Panc1 (cell line): Measurements from ENCODE around the gene KIF26B. TPM values are rescaled to one million over a fixed set of nuclear protein-coding genes. Genes with fewer than 3 reads are reported as not detected.

Experiments used
- ATAC-seq: fragments of 200-7000 bp; cut with Tn5 transposase; 2 replicates; pipeline ENCODE4 v1.9.1; 2020; ENCODE audit warnings: mild to moderate bottlenecking, moderate library complexity
- BruUV-seq: library from RNA; stranded (reverse); fragments of 400-500 nt; replicated peaks from 2 replicates; lab custom pipeline; 2021; lab: Mats Ljungman, UMichigan
- CTCF ChIA-PET: fragments of 300-600 bp; sonication (Branson Sonifier 250); formaldehyde crosslinking; loops from one replicate; lab custom pipeline; 2022; ENCODE audit warnings: antibody characterized with exemption; lab: Charles Lee
- POLR2A ChIA-PET: fragments of 300-600 bp; sonication (Branson Sonifier 250); formaldehyde crosslinking; loops from one replicate; lab custom pipeline; 2022; ENCODE audit warnings: antibody characterized with exemption; lab: Charles Lee
- DNase-seq: peaks from one replicate; pipeline ENCODE4 v3.0.0-alpha.2; 2010; ENCODE audit warnings: low read depth, low spot score
- H3K27ac ChIP-seq: 2 replicates; pipeline ENCODE4 v1.5.1; 2011; ENCODE audit warnings: mild to moderate bottlenecking, low read length, inconsistent platforms
- H3K27me3 ChIP-seq: fragments of 200-500 bp; sonication (Bioruptor generic); 2 replicates; pipeline ENCODE4 v1.6.0; 2014; ENCODE audit warnings: low read length, inconsistent platforms; ENCODE audit not compliant: control insufficient read depth, insufficient read depth
- H3K36me3 ChIP-seq: fragments of 200-500 bp; sonication (Bioruptor generic); 2 replicates; pipeline ENCODE4 v1.5.1; 2014; ENCODE audit warnings: inconsistent platforms, mild to moderate bottlenecking, low read length, moderate library complexity; ENCODE audit not compliant: control insufficient read depth, insufficient read depth
- H3K4me1 ChIP-seq: 2 replicates; pipeline ENCODE4 v1.5.1; 2011; ENCODE audit warnings: inconsistent platforms, mild to moderate bottlenecking, low read length, moderate library complexity; ENCODE audit not compliant: control insufficient read depth, insufficient read depth
- H3K4me3 ChIP-seq, 2 experiments: 2 replicates each; pipeline ENCODE4 v1.5.1; 2011 to 2012; ENCODE audit warnings: low read depth in 2 of 2, low read length in 2 of 2, mild to moderate bottlenecking in 2 of 2, inconsistent platforms in 1 of 2, moderate library complexity in 1 of 2
- H3K9me3 ChIP-seq: fragments of 200-500 bp; sonication (Bioruptor generic); 2 replicates; pipeline ENCODE4 v1.5.1; 2014; ENCODE audit warnings: low read depth, mild to moderate bottlenecking, inconsistent platforms, low read length, moderate library complexity; ENCODE audit not compliant: control insufficient read depth, insufficient read depth
- POLR2AphosphoS5 ChIP-seq: IDR thresholded peaks from 2 replicates; pipeline ENCODE4 v1.6.1; 2012; ENCODE audit warnings: mild to moderate bottlenecking, low read depth, low read length, moderate library complexity
- SIN3A ChIP-seq: IDR thresholded peaks from 2 replicates; pipeline ENCODE4 v1.6.1; 2012; ENCODE audit warnings: low read depth, mild to moderate bottlenecking, low read length, moderate library complexity, borderline replicate concordance; ENCODE audit not compliant: insufficient read depth
- TCF7L2 ChIP-seq: IDR thresholded peaks from 2 replicates; pipeline ENCODE4 v1.6.1; 2011; ENCODE audit warnings: mild to moderate bottlenecking, low read depth, low read length, inconsistent platforms
- in situ Hi-C: cut with HindIII; loops from 2 replicates; pipeline ENCODE4 v1.10.0; 2016; ENCODE audit warnings: low sequenced_read_pairs, low pct_unique_long_range_greater_than_20kb
- intact Hi-C: fragments of 100-400 bp; cut with micrococcal nuclease; formaldehyde crosslinking; loops from one replicate; pipeline ENCODE4 v1.10.0; 2022; ENCODE audit not compliant: unreplicated experiment
- total RNA-seq: library from RNA; stranded (reverse); gene quantifications from one replicate; pipeline ENCODE4 v1.2.1, GENCODE V29; 2021; ENCODE audit not compliant: unreplicated experiment
- TF ChIP-seq, protein P1 (sequence below), 2 experiments: IDR thresholded peaks; 2 replicates each; pipeline ENCODE4 v1.6.1; 2011 to 2012; ENCODE audit warnings: low read depth in 2 of 2, control low read depth in 1 of 2, low read length in 1 of 2, mild to moderate bottlenecking in 1 of 2, moderate library complexity in 1 of 2; ENCODE audit not compliant: insufficient read depth in 1 of 2
- TF ChIP-seq, protein P2 (sequence below): fragments of 450-650 bp; IDR thresholded peaks from 2 replicates; pipeline ENCODE4 v1.5.1; 2017; ENCODE audit warnings: mild to moderate bottlenecking

The KIF26B gene
- total RNA-seq, 1 experiment from 2014 or later = 0.33 TPM

DNA sequence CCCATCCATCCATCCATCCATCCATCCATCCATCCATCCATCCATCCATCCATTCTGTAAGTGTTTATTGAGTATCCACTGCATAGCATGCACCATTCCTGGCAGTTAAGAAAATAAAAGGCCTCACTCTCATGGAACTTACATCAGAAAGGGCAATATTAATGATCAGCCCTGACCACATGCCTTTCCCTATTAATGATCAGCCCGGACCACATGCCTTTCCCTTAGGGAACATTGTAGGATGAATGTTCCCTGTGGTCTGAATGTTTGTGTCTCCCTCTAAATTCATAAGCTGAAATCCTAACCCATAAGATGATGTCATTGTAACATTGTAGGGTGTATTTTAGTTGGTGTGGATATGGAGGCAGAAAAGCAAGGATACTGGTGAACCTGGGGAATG, 365.8 kb downstream of the KIF26B start:
- DNase-seq (no peak), ATAC-seq (no peak)
- Histone ChIP-seq H3K27ac (no peak overlapping the region), H3K4me1 (no peaks in the 10 kb centered on the region), H3K9me3 (no peaks in the 10 kb centered on the region), H3K4me3 (no peak overlapping the region), H3K36me3 (no peaks in the 10 kb centered on the region), H3K27me3 (peaks cover 10% of the 10 kb centered on the region)
- intact Hi-C loops = no loop called here
- ChIA-PET POLR2A (no interaction called here), CTCF (no interaction called here)
- in situ Hi-C loops = no loop called here
- BruUV-seq = no TSS peak
- TF ChIP-seq SIN3A (no peak), TCF7L2 (no peak), POLR2AphosphoS5 (no peak)
- TF ChIP-seq, protein P1, sequence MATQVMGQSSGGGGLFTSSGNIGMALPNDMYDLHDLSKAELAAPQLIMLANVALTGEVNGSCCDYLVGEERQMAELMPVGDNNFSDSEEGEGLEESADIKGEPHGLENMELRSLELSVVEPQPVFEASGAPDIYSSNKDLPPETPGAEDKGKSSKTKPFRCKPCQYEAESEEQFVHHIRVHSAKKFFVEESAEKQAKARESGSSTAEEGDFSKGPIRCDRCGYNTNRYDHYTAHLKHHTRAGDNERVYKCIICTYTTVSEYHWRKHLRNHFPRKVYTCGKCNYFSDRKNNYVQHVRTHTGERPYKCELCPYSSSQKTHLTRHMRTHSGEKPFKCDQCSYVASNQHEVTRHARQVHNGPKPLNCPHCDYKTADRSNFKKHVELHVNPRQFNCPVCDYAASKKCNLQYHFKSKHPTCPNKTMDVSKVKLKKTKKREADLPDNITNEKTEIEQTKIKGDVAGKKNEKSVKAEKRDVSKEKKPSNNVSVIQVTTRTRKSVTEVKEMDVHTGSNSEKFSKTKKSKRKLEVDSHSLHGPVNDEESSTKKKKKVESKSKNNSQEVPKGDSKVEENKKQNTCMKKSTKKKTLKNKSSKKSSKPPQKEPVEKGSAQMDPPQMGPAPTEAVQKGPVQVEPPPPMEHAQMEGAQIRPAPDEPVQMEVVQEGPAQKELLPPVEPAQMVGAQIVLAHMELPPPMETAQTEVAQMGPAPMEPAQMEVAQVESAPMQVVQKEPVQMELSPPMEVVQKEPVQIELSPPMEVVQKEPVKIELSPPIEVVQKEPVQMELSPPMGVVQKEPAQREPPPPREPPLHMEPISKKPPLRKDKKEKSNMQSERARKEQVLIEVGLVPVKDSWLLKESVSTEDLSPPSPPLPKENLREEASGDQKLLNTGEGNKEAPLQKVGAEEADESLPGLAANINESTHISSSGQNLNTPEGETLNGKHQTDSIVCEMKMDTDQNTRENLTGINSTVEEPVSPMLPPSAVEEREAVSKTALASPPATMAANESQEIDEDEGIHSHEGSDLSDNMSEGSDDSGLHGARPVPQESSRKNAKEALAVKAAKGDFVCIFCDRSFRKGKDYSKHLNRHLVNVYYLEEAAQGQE (IDR thresholded peaks at IDR 0.05; ENCODE audit: insufficient read depth in 1 of 2, low read depth in 2 of 2, low read length in 1 of 2) = no peak
- TF ChIP-seq, protein P2, sequence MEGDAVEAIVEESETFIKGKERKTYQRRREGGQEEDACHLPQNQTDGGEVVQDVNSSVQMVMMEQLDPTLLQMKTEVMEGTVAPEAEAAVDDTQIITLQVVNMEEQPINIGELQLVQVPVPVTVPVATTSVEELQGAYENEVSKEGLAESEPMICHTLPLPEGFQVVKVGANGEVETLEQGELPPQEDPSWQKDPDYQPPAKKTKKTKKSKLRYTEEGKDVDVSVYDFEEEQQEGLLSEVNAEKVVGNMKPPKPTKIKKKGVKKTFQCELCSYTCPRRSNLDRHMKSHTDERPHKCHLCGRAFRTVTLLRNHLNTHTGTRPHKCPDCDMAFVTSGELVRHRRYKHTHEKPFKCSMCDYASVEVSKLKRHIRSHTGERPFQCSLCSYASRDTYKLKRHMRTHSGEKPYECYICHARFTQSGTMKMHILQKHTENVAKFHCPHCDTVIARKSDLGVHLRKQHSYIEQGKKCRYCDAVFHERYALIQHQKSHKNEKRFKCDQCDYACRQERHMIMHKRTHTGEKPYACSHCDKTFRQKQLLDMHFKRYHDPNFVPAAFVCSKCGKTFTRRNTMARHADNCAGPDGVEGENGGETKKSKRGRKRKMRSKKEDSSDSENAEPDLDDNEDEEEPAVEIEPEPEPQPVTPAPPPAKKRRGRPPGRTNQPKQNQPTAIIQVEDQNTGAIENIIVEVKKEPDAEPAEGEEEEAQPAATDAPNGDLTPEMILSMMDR = no peak

DNA sequence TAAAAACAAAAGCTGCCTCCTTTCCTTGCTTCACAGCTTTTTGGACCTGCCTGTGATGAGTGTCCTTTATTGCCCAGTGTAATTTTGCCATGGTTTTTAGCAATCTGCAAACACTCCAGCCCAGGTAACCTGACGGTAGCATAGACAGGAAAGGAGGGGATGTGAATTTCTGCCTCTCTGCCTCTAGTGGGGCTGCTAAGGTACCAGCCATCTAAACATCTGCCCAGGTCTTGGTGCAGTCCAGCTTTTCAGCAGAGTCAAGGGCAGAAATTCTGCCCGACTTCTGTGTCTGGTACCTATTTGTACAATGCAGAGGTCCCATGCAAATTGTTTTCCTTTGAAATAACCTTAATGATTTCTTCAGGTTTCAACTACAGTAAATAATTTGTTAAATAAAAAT, 371.4 kb downstream of the KIF26B start:
- BruUV-seq = no TSS peak
- TF ChIP-seq TCF7L2 (no peak), SIN3A (no peak), POLR2AphosphoS5 (no peak)
- TF ChIP-seq, protein P1 (IDR thresholded peaks at IDR 0.05; ENCODE audit: insufficient read depth in 1 of 2, low read depth in 2 of 2, low read length in 1 of 2) = no peak
- TF ChIP-seq, protein P2 = no peak
- POLR2A ChIA-PET = interaction anchor here (0.5 kb wide), 1 partner anchor 262 kb away, joined by 11 read pairs; no protein-coding TSS in a partner anchor
- Histone ChIP-seq H3K9me3 (no peaks in the 10 kb centered on the region), H3K36me3 (no peaks in the 10 kb centered on the region), H3K27ac (no peak overlapping the region), H3K27me3 (peaks cover 20% of the 10 kb centered on the region), H3K4me1 (no peaks in the 10 kb centered on the region), H3K4me3 (no peak overlapping the region)
- ATAC-seq (no peak), DNase-seq (no peak)
- in situ Hi-C loops = no loop called here
- CTCF ChIA-PET = no interaction called here
- intact Hi-C loops = no loop called here
